Stimulated activated CD4-positive, alpha-beta T cell treated with anti-CD3 and anti-CD28 coated beads, TNF-alpha, amount 100 ng/mL, for 24 hours (primary cell): Measurements from ENCODE around the gene C19orf85.
"Not testable (repeated sequence)": the region's sequence is repeated elsewhere in the genome, so short reads cannot be mapped to it uniquely, and the experiment has no call there.

Experiments used
- DNase-seq, 3 experiments: peaks; one replicate each; pipeline ENCODE4 v3.0.0-alpha.2; 2020; ENCODE audit warnings: low read depth in 3 of 3

Gene C19orf85

GRCh38 chr19:55441692-55442321, 22.7 kb downstream of the C19orf85 start:
- no peak for DNase-seq

- no peak for DNase-seq
Measured at GRCh38 chr19:55441319-55441691, 23.2 kb downstream of the C19orf85 start.

- DNase-seq: no peak
Measured at GRCh38 chr19:55440411-55441105, 24.0 kb downstream of the C19orf85 start.

GRCh38 chr19:55439052-55439451, 25.5 kb downstream of the C19orf85 start:
- no peak for DNase-seq

GRCh38 chr19:55437410-55437809, 27.1 kb downstream of the C19orf85 start:
- no peak for DNase-seq

- no peak for DNase-seq
Measured at GRCh38 chr19:55436847-55437246, 27.7 kb downstream of the C19orf85 start.

GRCh38 chr19:55435020-55435419, 29.5 kb downstream of the C19orf85 start:
- no peak for DNase-seq

GRCh38 chr19:55434356-55434919, 30.1 kb downstream of the C19orf85 start:
- DNase-seq: no peak

- no peak for DNase-seq
Measured at GRCh38 chr19:55433292-55433691, 31.3 kb downstream of the C19orf85 start.

GRCh38 chr19:55432241-55432959, 32.2 kb downstream of the C19orf85 start:
- DNase-seq: no peak

- DNase-seq: no peak
Measured at GRCh38 chr19:55431183-55431582, 33.4 kb downstream of the C19orf85 start.

GRCh38 chr19:55426042-55426441, 38.5 kb downstream of the C19orf85 start:
- no peak for DNase-seq

GRCh38 chr19:55424518-55424917, 40.0 kb downstream of the C19orf85 start:
- no peak for DNase-seq

- DNase-seq: no peak
Measured at GRCh38 chr19:55423225-55424005, 41.1 kb downstream of the C19orf85 start.

GRCh38 chr19:55421281-55421680, 43.3 kb downstream of the C19orf85 start:
- DNase-seq: not testable (repeated sequence)

GRCh38 chr19:55419624-55420236, 44.8 kb downstream of the C19orf85 start:
- DNase-seq: no peak

GRCh38 chr19:55419103-55419502, 45.4 kb downstream of the C19orf85 start:
- DNase-seq: no peak

GRCh38 chr19:55418185-55418584, 46.4 kb downstream of the C19orf85 start:
- peak in 1 of 3 experiments; percentile 22 for DNase-seq
